GM18907 (cell line): Measurements from ENCODE around the gene CHDH.

Experiments used
- ATAC-seq: cut with Tn5 transposase; IDR thresholded peaks from one replicate; pipeline ENCODE4 v1.9.1; 2021; ENCODE audit warnings: mild to moderate bottlenecking, moderate library complexity; ENCODE audit not compliant: unreplicated experiment

CHDH gene, protein sequence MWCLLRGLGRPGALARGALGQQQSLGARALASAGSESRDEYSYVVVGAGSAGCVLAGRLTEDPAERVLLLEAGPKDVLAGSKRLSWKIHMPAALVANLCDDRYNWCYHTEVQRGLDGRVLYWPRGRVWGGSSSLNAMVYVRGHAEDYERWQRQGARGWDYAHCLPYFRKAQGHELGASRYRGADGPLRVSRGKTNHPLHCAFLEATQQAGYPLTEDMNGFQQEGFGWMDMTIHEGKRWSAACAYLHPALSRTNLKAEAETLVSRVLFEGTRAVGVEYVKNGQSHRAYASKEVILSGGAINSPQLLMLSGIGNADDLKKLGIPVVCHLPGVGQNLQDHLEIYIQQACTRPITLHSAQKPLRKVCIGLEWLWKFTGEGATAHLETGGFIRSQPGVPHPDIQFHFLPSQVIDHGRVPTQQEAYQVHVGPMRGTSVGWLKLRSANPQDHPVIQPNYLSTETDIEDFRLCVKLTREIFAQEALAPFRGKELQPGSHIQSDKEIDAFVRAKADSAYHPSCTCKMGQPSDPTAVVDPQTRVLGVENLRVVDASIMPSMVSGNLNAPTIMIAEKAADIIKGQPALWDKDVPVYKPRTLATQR

DNA sequence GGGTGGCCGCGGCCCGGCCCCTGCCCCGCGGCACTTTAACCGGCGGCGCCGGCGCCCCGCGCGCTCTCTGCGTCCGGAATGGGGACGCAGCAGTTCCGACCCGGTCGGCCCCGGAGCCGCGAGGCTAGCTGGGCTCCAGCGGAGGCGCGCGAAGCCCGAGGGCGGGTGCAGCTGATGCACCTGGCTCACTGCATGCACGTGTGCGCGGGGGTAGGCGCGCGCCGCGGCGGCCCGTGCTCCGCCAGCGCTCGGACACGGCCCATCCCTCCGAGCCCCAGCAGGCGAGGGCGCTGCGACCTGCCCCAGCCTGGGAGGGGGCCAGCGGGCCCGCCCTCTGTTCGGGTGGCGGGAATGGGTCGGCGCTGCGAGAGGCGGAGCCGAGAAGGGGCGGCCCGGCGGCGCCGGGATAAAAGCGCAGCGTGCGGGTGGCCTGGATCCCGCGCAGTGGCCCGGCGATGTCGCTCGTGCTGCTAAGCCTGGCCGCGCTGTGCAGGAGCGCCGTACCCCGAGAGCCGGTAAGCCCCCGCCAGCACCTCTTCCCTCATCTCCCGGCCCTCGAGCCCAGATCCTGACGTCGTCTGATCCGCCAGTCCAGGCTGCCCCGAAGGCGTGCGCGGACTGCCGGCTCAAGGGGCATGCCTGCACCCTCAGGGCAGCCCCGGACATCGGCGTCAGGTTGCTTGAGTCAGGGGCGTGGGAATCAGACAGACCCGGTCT lies at the start of gene CHDH, which contains the start of gene IL17RB:
Gene CHDH, minus strand, starts transcription at position 286 of the 717 bp plus-strand sequence. CDS start 22,411 bp downstream, outside the sequence.
Gene IL17RB, plus strand, starts transcription at position 435 of the 717 bp plus-strand sequence. Its CDS starts 21 bp downstream, at position 456.
- ATAC-seq, result peak; percentile 39

DNA sequence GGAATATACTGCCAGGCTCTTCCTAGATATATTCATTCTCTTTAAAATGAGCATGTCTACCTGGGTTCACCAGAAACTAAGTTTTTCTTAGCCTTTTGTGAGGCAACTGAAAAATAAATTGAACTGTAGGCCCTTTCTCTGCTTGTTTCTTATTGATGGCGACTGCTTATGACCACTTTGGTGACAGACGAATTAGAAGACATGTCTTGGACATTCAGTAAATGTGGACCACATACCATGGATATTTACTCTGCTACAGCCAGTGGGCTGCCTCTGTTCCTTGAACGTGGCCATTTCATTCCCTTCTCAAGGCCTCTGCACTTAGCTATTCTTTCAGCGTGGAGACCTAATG lies 46.0 kb upstream of the CHDH start:
- ATAC-seq, result no peak

DNA sequence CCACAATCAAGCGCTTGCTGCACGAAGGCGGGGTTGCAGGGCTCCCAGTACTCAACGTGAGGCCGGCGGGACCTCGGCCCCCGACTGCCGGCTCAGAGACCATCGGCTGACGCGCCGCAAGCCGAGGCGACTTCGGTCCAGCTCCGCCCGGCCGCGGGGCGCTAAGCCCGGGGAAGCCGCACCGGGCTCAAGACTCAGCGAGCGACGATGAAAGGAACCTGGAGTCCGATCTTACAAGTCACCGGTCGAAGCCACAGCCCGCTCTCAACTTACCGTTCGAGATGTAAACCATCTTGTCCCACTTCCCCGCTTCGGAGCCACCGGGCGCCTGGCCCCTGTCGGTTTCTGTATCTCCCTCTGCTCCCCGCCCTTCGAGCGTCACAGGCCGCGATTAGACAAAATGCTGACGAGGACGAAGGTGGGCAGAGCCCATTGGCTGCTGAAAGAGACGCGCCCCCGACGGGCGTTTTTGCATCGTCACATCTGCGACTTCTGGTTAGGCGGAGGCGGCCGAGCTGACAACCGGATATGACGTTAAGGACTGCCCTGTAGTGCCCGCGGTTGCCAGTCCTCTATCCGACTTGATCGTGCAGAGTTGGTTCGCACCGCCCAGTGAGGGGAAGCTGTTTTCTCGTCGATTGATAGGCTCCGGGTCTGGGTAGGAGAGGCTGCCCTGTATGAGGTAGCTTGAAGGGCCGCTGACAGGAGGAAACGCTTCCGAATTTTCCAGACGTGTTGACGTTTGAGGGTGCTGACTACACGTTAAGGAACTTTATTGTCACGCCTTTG lies 45.5 kb upstream of the CHDH start, which contains the start of gene SELENOK:
Gene SELENOK, minus strand, starts transcription at position 363 of the 789 bp plus-strand sequence.
- peak; percentile 96 for ATAC-seq

DNA sequence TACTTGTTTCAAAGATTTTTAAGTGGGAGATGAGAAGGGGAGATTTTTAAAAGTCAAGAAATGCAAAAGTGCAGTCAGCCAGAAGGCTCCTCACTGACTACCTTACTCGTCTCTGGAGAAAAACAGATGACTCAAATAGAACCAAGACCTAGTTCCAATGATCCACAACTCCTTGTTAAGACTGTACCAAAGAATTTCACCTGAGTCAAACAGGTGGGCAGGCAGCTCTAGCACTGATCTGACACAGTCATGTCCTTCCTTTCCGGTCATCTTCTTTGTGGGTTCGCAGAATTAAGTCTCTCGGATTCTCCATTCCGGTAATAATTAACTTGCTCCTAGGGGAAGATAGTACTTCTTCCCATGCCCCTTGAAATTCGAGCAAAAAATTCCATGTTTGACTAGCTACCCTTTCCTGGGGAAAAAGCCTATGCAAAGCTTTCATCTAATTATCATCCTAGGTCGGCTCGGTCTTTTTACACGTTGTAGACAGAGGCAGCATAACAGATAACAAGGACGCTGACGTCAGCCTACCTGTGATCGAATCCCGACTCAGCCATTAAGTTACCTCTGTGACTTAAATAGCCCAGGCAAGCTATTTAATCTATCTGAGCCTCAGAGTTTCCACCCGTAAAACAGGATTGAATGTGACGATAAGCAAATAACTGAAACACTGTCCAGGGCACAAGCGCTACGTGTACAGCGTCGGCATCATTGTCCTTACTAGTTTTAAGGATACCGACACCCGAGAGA lies 44.7 kb upstream of the CHDH start:
- ATAC-seq, result no peak

DNA sequence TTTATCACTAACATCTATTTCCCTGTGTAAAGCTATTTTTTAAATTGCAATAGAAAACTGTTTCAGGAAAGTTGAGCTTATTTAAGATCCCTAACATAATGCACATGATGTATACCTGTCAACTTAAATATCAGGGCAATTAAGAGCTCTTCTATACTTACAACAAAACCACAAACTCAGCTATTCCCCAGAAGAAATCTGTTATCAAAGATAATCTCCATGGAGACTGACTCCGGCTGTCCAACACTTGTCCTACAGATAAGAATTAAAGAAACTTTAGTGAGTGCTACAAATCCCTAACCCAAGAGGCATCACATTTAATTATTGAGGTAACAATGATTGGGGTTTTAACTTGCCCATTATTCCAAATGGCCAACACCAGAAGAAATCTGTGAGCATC lies 42.0 kb upstream of the CHDH start:
- no peak for ATAC-seq

DNA sequence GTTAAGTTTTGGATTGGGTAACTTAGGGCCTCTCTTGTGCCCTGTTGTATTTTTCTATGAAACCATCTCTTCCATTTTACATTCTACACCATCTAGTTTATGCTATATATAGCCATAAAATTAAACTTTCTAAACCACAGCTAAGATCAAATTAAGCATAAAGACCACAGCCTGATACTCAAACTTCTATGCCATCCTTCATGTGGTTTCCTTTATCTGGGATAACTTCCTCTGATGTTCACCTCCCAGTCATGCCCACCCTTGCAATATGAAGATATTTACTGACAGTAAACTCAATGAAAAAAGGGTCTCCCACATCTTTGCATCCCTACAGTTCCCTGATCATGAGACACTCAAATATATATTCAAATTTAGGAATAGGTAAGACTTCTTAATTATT lies 41.2 kb upstream of the CHDH start:
- no peak for ATAC-seq

DNA sequence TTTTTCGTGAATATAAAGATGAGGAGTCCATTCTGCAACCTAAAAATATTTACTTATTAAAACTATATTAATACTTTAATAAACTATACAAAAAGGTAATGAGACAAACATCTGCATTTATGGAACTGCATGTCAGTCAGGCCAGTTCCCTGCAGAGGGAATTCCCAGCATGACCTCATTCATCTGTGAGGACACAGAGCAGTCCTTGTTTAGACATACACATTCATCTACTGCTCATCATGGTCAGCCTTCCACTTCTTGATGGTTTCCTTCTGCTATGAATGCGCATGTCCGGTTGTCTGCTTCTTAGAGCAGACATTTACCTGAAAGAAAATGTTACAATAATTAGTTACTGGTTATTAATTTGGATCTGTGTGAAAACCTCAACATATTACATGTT lies 39.0 kb upstream of the CHDH start:
- ATAC-seq, result no peak

DNA sequence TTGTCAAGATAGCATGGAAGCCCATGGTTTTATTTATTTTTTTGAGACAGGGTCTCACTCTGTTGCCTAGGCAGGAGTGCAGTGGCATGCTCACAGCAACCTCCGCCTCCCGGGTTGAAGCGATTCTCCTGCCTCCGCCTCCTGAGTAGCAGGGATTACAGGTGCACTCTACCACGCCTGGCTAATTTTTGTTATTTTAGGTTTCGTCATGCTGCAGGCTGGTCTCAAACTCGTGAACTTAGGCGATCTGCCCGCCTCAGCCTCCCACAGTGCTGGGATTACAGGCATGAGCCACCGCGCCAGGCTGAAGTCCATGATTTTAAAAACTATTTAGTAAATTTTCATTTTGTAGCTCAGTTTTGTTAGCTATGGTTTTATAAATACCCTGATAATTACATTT lies 38.4 kb upstream of the CHDH start:
- ATAC-seq, result no peak

DNA sequence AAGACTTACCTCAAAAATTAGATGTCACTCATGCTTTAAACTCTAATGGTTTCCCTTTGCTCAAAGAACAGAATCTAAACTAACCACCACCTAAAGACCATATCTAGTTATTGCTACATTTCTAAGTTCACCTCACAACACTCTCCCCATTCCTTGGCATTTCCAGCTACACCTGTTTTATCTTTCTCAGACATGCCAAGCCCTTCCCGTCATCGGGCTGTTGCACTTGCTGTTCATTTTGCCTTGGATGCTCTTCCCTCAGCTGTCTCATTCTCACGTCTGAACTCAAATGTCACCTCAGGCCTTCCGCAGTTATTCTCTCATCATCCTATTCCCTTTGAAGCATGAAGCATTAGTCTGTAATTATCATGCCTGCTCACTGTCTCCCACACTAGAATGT lies 36.8 kb upstream of the CHDH start:
- no peak for ATAC-seq

DNA sequence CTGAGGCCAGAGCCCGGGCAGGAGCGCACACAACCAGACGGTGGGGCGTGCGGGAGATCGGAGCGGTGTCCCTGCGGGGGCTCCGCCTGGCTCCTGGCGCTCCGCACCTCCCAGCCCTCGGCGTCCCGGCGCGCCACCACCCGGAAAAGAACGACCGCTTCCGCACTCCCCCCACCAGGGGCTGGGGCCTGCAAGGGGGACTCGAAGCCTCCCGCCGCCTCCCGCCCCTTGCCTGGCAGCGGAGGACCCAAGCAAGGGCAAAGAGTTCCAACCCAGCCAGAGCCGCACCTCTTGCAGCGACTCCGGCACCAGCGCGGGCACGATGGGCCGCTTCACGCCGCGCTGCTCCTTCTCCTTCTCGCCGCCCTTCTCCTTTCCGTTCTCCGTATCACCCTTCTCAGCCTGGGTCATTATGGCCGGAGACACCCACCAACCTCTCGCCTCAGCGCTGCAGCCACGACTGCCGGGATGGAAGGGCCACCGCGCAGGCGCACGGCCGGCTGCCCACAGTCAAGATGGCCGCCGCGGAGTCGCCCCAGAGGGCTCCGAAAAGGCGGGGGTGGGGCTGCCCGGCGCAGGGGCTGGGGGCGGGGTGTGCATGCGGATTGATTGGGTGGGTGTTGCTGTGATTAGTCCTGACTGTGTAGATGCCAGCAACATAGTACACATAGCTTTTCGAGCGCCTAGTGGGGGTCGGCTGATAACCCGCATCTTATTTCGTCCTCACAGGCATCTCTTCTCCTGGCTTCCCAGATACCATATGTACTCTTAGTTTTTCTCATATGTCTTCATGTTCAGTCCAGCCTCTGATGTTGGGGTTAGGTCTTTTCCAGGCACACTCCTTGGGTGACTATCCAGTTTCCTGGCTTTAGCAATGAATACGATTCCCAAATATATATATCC lies 35.7 kb upstream of the CHDH start, which contains the start of gene ACTR8:
Gene ACTR8, minus strand, starts transcription at position 462 of the 903 bp plus-strand sequence. Its CDS starts 51 bp downstream, at position 411.
- peak; percentile 75 for ATAC-seq

DNA sequence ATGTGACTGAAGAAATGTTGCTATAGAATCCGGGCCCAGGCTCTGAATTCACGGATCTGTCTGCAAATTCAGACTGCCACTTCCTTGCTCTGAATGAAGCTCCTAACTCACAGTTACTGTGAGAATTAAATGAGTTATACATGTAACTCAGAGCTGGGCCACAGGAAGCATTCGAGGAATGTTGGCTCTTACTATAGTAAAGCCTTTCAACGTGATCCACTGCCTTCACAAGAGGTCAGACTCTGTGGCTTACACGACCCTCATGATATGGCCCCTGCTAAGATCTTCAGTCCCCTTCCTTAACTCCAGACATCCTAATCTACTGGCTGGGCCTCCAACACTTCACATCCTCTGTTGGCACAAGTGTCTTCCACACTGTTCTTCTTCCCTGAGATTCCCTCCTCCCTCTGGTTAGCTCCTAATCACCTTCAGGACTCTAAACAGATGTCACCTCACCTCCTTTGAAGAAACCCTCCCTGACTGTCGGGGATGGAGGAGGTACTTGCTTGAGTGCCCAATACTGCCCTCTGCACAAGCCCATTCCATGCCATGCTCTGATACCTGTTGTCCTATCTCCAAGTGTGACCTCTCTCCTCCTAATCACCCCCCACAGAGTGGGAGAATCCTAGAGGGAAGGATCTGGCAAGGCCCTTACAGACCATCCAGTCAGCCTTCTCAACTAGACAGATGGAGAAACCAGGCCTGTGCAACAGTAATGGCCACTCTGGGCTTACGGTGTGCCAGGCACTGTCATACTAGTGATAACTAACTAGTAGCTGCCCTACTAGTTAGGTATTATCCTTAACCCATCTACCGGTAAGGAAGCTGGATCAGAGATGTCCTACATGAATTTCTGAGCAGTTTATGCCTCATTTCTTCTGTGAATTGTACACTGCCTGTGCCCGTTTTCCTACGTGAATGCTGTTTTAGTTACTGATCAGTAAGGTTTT lies 34.5 kb upstream of the CHDH start:
- no peak for ATAC-seq

DNA sequence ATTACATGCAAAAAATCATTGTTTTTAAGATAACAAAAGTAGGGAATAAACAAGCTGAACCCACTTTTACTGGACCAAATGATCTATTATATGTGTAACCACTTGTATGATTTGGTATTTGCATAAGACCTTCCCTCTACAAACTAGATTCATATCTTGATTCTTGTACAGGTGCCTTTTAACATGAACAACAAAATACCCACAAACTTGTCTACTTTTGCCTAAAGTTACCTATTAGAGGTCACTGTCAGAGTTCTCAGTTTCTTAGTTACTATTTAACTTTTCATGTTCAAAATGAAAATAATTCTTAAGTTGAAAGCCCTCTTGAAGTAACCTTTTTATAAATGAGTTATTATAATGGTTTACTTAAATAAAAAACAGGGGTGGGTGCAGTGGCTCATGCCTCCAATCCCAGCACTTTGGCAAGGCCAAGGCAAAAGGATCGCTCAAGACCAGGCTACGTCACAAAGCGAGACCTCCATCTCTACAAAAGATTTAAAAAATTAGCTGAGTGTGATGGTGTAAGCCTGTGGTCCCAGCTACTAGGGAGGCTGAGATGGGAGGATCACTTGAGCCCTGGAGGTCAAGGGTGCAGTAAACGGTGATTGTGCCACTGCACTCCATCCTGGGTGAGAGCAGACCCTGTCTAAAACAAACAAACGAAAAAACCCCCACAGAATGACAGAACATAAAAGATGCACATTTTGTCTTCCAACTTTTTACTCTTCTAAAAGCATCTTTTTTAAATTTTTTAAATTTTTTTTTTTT lies 19.7 kb upstream of the CHDH start:
- peak; percentile 74 for ATAC-seq

DNA sequence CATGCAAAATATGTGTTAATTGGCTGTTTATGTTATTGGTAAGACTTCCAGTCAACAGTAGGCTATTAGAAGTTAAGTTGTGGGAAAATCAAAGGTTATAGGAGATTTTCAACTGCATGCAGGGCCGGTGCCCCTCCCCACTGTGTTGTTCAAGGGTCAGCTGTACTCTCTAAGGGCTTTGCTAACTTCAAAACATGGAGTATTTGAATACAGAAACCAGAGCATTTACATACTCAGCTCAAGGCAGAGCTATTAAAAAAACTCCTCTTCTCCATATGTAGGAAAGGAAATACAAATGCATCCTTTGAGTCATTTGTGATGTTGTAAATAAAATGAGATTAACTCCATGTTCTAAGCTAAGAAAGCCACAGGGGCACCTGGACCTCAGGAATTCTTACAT lies 16.9 kb upstream of the CHDH start:
- peak; percentile 49 for ATAC-seq

DNA sequence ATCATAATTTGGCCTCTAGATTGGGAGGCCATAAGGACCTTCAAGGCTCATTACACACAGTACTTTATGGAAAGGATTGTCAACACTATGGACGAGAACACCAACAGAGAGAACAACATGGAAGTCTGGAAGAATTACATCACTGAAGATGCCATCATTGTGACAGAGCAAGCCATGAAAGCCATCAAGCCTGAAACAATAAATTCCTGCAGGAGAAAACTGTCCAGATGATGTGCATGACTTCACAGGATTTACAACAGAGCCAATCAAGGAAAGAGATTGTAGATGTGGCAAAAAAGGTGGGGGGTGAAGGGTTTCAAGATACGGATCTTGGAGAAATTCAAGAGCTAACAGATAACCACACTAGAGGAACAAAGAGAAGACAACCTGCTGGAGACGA lies 16.0 kb upstream of the CHDH start:
- no peak for ATAC-seq

DNA sequence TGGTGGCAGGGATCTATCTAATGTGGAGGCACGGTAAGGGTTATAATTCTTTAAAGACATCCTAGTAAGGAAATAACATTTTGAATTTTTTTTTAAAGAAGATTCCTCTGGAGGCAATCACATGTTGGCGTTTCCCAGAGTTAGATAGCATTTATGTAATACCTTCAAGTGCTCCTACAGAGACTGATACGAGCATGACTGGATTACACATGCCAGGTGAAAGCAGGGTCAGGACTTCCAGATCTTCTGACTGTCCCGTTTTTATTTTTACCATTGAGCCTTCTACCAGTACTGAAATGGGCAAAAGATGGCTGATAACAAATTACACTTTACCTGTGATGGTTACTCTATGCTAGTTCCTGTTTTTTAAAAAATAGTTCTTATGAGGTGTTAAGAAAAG lies 14.0 kb upstream of the CHDH start:
- ATAC-seq, result no peak

DNA sequence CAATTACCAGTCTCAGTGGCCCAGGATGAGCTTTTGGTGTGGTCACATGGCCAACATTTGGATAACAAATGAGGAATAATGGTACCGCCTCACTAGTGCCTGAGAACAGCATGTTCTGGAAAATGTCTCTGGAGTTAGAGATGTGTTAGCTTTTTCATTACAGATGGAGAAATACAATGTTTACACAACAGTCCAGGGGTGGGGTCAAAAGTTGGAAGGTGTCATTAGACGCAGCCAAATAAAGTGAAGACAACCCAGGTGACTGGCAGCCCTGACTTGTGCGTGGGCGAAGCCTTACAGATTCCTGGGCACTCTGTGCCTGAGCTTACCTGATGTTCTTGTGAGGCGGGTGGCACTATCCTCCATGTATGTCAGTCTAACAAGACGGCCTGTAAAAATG lies 13.0 kb upstream of the CHDH start:
- ATAC-seq, result no peak

DNA sequence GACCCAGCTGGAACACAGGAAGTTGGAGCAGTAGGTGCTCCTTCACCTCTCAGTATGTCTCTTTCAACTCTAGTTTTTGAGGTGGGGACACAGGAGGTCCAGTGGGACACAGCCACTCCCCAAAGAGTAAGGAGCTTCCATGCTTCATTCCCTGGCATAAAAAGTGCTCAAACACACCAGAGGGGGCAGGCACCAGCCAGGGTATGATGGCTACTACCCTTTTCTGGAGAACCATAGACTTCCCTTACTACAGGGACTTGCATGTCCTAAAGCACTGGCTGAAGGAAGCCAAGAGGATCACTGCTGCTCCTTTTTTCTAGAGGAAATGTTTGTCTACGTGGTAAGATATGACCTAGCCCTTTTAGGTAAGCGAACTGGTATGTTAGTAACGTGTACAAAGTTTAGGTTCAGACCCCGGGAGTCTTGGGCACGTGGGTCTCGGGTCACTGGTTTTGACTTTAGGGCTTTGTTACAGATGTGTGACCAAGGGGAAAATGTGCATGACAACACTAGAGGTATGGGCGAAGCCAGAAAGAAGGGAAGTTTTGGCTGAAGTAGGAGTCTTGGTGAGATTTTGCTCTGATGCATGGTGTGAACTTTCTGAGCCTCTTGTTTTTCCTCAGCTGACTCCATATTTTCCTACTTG lies 12.0 kb upstream of the CHDH start:
- no peak for ATAC-seq
